GM19240 (cell line): ENCODE measurements around the gene GNB2.

Experiments used
- DNase-seq: peaks from one replicate; pipeline ENCODE4 v3.0.0; 2011; ENCODE audit warnings: low spot score; ENCODE audit not compliant: insufficient read length

The GNB2 gene

GRCh38 chr7:100673302-100673941 is at the start of gene GNB2:
TSS of gene GNB2 (plus strand) at chr7:100673740. CDS start at chr7:100676266, 2,526 bp downstream.
- DNase-seq = peak; percentile 91

GRCh38 chr7:100623951-100624824 is 49.4 kb upstream of the GNB2 start:
- DNase-seq = no peak

GRCh38 chr7:100626055-100626454 is 47.5 kb upstream of the GNB2 start:
- DNase-seq = no peak

GRCh38 chr7:100626530-100627237 is 46.9 kb upstream of the GNB2 start:
- DNase-seq = peak; percentile 96

GRCh38 chr7:100627238-100627549 is 46.3 kb upstream of the GNB2 start:
- DNase-seq = no peak

- no peak for DNase-seq
These were observed 44.3 kb upstream of the GNB2 start for GRCh38 chr7:100629117-100629716.

GRCh38 chr7:100630066-100630465 is 43.5 kb upstream of the GNB2 start:
- DNase-seq = no peak

GRCh38 chr7:100632951-100633717 is 40.4 kb upstream of the GNB2 start:
- DNase-seq = no peak

GRCh38 chr7:100639995-100640516 is 33.5 kb upstream of the GNB2 start:
- no peak for DNase-seq

- no peak for DNase-seq
These were observed 32.8 kb upstream of the GNB2 start for GRCh38 chr7:100640517-100641440.

GRCh38 chr7:100641463-100641859 is 32.1 kb upstream of the GNB2 start, which contains the start of gene TFR2:
TSS of gene TFR2 (minus strand) at chr7:100641552. CDS start at chr7:100641509, 43 bp downstream.
- no peak for DNase-seq

GRCh38 chr7:100641860-100642533 is 31.5 kb upstream of the GNB2 start:
- DNase-seq = no peak

GRCh38 chr7:100642534-100642907 is 31.0 kb upstream of the GNB2 start:
- peak; percentile 69 for DNase-seq

GRCh38 chr7:100649826-100650565 is 23.5 kb upstream of the GNB2 start:
- DNase-seq = no peak

GRCh38 chr7:100654908-100655831 is 18.4 kb upstream of the GNB2 start:
- no peak for DNase-seq

GRCh38 chr7:100655908-100656674 is 17.4 kb upstream of the GNB2 start, which contains the start of gene ACTL6B:
TSS of gene ACTL6B (minus strand) at chr7:100656448. CDS start at chr7:100656354, 94 bp downstream.
- DNase-seq = no peak
